Smooth muscle cell (in vitro differentiated cells): ENCODE measurements around the gene FOXS1. TPM values are rescaled to one million over a fixed set of nuclear protein-coding genes. Genes with fewer than 3 reads are reported as not detected.

Experiments
- DNase-seq: peaks from one replicate; lab custom pipeline; 2025; ENCODE audit not compliant: unreplicated experiment; lab: John Stamatoyannopoulos, UW
- H2AFZ ChIP-seq: fragments of 200-600 bp; sonication (generic); 2 replicates; pipeline ENCODE4 v1.6.0; 2016; ENCODE audit warnings: antibody characterized with exemption, low read depth, mild to moderate bottlenecking
- H3F3A ChIP-seq: fragments of 200-600 bp; sonication (generic); 2 replicates; pipeline ENCODE4 v1.6.0; 2017; ENCODE audit warnings: antibody characterized with exemption, low read depth
- H3K27ac ChIP-seq: fragments of 200-600 bp; sonication (generic); 2 replicates; pipeline ENCODE4 v1.5.1; 2016; ENCODE audit warnings: low read depth, mild to moderate bottlenecking
- H3K27me3 ChIP-seq: fragments of 200-600 bp; sonication (generic); 2 replicates; pipeline ENCODE4 v1.6.1; 2016; ENCODE audit warnings: low read depth, mild to moderate bottlenecking
- H3K36me3 ChIP-seq: fragments of 200-600 bp; sonication (generic); 2 replicates; pipeline ENCODE4 v1.5.1; 2016; ENCODE audit warnings: low read depth
- H3K4me1 ChIP-seq: fragments of 200-600 bp; sonication (generic); 2 replicates; pipeline ENCODE4 v1.5.1; 2016; ENCODE audit warnings: low read depth
- H3K4me2 ChIP-seq: fragments of 200-600 bp; sonication (generic); 2 replicates; pipeline ENCODE4 v1.6.0; 2016; ENCODE audit warnings: mild to moderate bottlenecking
- H3K4me3 ChIP-seq: fragments of 200-600 bp; sonication (generic); 2 replicates; pipeline ENCODE4 v1.5.1; 2016; ENCODE audit warnings: mild to moderate bottlenecking
- H3K79me2 ChIP-seq: fragments of 200-600 bp; sonication (generic); 2 replicates; pipeline ENCODE4 v1.6.0; 2016; ENCODE audit warnings: low read depth, mild to moderate bottlenecking
- H3K9ac ChIP-seq: fragments of 200-600 bp; sonication (generic); 2 replicates; pipeline ENCODE4 v1.6.0; 2016; ENCODE audit warnings: low read depth
- H3K9me3 ChIP-seq: fragments of 200-600 bp; sonication (generic); replicated peaks from 2 replicates; pipeline ENCODE4 v1.5.1; 2016; ENCODE audit warnings: low read depth
- H4K20me1 ChIP-seq: fragments of 200-600 bp; sonication (generic); 2 replicates; pipeline ENCODE4 v1.6.0; 2016; ENCODE audit warnings: low read depth
- CTCF ChIP-seq: fragments of 200-600 bp; sonication (generic); IDR thresholded peaks from 2 replicates; pipeline ENCODE4 v1.5.1; 2017; ENCODE audit warnings: borderline replicate concordance, mild to moderate bottlenecking, antibody characterized with exemption; ENCODE audit not compliant: insufficient read depth, poor library complexity, severe bottlenecking
- WGBS: methylation state at CpG from one replicate; pipeline ENCODE4 v1.1.7; 2016; ENCODE audit warnings: low lambda C conversion rate; 5-methylcytosine and 5-hydroxymethylcytosine counted together
- polyA plus RNA-seq: library from polyadenylated mRNA; unstranded; fragments of >200 nt; fragmentation: Nextera tagmentation; extraction: Ambion mirVana; gene quantifications from 2 replicates; pipeline ENCODE4 v1.2.1, GENCODE V29; 2016
- total RNA-seq: library from RNA; depleted of rRNA; stranded (reverse); fragments of >200 nt; gene quantifications from 2 replicates; pipeline ENCODE4 v1.2.3, GENCODE V29; 2014

FOXS1 gene
- total and polyA plus RNA-seq, 2 experiments from 2014 or later = 0.09 to 3.3 TPM

- 47% methylated on average over 12 of the region's 12 CpGs for WGBS
- DNase-seq = no peak
- Histone ChIP-seq H3K4me2 (peak overlapping the region; percentile 61), H3F3A (peaks cover 8% of the 10 kb centered on the region), H3K9ac (peak overlapping the region; percentile 12), H3K27ac (no peak overlapping the region), H3K4me3 (no peak overlapping the region), H4K20me1 (no peaks in the 10 kb centered on the region), H3K36me3 (no peaks in the 10 kb centered on the region), H3K9me3 (no peaks in the 10 kb centered on the region), H3K79me2 (no peaks in the 10 kb centered on the region), H3K4me1 (peaks cover 46% of the 10 kb centered on the region), H2AFZ (peak overlapping the region; percentile 24), H3K27me3 (no peaks in the 10 kb centered on the region)
- no peak for TF ChIP-seq CTCF
Measured at GRCh38 chr20:31842471-31843157, 2.8 kb downstream of the FOXS1 start.

DNA sequence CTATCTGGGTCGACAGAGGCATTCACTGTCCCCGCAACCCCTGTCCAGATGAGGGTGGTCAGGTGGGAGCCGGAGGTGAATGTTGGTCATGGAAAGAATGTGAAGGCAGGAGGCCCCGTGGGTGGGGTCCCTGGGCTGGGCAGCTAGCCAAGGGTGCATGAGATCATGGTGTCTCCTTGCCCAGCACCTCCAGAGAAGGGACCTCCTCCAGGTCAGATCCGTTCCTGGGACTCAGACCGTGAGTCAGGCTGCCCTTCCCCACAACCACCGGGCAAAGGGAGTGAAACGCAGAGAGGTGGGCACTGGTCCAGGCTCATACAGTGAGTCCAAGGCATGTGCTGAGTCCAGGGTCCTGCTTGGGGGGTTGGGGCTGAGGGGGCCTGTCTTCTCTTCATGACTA, 3.5 kb downstream of the FOXS1 start:
- Histone ChIP-seq H4K20me1 (no peaks in the 10 kb centered on the region), H3K4me3 (no peak overlapping the region), H3K4me1 (peaks cover 53% of the 10 kb centered on the region), H3K27ac (no peak overlapping the region), H3K4me2 (peak overlapping the region; percentile 61), H3K36me3 (no peaks in the 10 kb centered on the region), H3K79me2 (no peaks in the 10 kb centered on the region), H3K9me3 (no peaks in the 10 kb centered on the region), H3F3A (peaks cover 15% of the 10 kb centered on the region), H3K9ac (no peak overlapping the region), H3K27me3 (no peaks in the 10 kb centered on the region), H2AFZ (no peak overlapping the region)
- no peak for DNase-seq
- no peak for TF ChIP-seq CTCF
- 69% methylated on average over 8 of the region's 8 CpGs for whole genome bisulfite sequencing

GRCh38 chr20:31840906-31841816, 4.2 kb downstream of the FOXS1 start:
- WGBS = 78% methylated on average over 15 of the region's 15 CpGs
- peaks cover 21% of the 10 kb centered on the region for H3F3A ChIP-seq
- H3K79me2 ChIP-seq = no peaks in the 10 kb centered on the region
- no peak for TF ChIP-seq CTCF
- no peaks in the 10 kb centered on the region for H3K9me3 ChIP-seq
- H3K27ac ChIP-seq = no peak overlapping the region
- no peaks in the 10 kb centered on the region for H4K20me1 ChIP-seq
- no peaks in the 10 kb centered on the region for H3K36me3 ChIP-seq
- peaks cover 56% of the 10 kb centered on the region for H3K4me1 ChIP-seq
- H3K4me2 ChIP-seq = no peak overlapping the region
- H3K4me3 ChIP-seq = no peak overlapping the region
- DNase-seq = no peak
- no peak overlapping the region for H3K9ac ChIP-seq
- no peaks in the 10 kb centered on the region for H3K27me3 ChIP-seq
- H2AFZ ChIP-seq = no peak overlapping the region
